ENCODE measurements around the gene WDR81.

DNA sequence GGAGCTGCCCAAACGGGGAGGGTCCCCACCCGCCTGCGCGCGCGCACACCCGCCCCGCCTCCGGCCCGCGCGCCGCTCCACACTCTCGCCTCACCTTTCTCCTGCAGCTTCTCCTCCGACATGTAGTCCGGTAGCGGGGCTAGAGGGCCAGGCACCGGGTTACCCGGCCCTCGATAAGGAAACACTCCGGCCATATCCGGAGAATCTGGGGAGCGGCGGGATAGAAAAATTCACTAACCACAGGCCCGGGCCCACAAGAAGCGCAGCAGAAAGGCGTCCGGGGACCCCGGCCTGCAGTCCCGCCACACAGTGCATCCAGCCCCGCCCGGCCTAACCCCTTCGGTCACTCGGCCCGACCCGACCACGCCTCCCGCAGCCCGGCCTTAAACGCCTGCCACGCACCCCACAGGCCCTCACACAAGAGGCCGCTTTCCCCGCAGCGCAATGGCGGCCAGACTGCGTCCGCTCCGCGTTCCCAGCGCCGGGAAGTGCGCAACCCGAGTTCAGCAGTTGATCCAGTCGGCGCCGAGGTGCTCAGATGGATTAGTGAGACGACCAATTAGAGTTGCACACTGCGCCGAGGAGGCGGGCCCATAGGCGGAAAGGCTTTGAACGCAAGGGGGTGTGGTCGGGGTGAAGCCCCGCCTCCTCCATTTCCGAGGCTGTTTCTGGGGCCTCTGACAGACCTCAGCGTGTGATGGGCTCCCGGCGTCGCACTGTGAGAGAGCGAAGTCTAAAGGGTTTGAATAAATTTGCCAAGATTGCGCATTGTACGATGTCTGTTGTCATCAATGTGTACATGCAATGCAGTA is 39.9 kb upstream of the WDR81 start, which contains the start of gene PRPF8:
- no peak for TF ChIP-seq EZH2 (IDR thresholded peaks at IDR 0.05; ENCODE audit: low read depth)
- TF ChIP-seq, protein P1, sequence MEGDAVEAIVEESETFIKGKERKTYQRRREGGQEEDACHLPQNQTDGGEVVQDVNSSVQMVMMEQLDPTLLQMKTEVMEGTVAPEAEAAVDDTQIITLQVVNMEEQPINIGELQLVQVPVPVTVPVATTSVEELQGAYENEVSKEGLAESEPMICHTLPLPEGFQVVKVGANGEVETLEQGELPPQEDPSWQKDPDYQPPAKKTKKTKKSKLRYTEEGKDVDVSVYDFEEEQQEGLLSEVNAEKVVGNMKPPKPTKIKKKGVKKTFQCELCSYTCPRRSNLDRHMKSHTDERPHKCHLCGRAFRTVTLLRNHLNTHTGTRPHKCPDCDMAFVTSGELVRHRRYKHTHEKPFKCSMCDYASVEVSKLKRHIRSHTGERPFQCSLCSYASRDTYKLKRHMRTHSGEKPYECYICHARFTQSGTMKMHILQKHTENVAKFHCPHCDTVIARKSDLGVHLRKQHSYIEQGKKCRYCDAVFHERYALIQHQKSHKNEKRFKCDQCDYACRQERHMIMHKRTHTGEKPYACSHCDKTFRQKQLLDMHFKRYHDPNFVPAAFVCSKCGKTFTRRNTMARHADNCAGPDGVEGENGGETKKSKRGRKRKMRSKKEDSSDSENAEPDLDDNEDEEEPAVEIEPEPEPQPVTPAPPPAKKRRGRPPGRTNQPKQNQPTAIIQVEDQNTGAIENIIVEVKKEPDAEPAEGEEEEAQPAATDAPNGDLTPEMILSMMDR (conservative IDR thresholded peaks at IDR 0.05) = no peak
